Calu3 (cell line): ENCODE measurements around the gene STK16. TPM values are rescaled to one million over a fixed set of nuclear protein-coding genes. Genes with fewer than 3 reads are reported as not detected.

Experiments
- BruUV-seq: library from RNA; stranded (reverse); fragments of 400-500 nt; replicated peaks from 2 replicates; lab custom pipeline; 2021; lab: Mats Ljungman, UMichigan
- CTCF ChIA-PET: fragments of 300-600 bp; sonication (Branson Sonifier 250); formaldehyde crosslinking; loops from one replicate; lab custom pipeline; 2022; ENCODE audit warnings: antibody characterized with exemption; lab: Charles Lee
- DNase-seq: peaks from one replicate; pipeline ENCODE4 v3.0.0; 2022
- H3K27ac Mint-ChIP-seq: one replicate; pipeline ENCODE4 v1.8.0; 2022; ENCODE audit warnings: mixed read lengths; ENCODE audit not compliant: unreplicated experiment
- H3K27me3 Mint-ChIP-seq: one replicate; pipeline ENCODE4 v1.8.0; 2022; ENCODE audit warnings: mixed read lengths; ENCODE audit not compliant: unreplicated experiment
- H3K36me3 Mint-ChIP-seq: one replicate; pipeline ENCODE4 v1.8.0; 2022; ENCODE audit warnings: mild to moderate bottlenecking, moderate library complexity, mixed read lengths; ENCODE audit not compliant: insufficient read depth, unreplicated experiment
- H3K4me1 Mint-ChIP-seq: one replicate; pipeline ENCODE4 v1.8.0; 2022; ENCODE audit warnings: mild to moderate bottlenecking, low read depth, mixed read lengths; ENCODE audit not compliant: unreplicated experiment
- H3K4me3 Mint-ChIP-seq: one replicate; pipeline ENCODE4 v1.8.0; 2022; ENCODE audit warnings: mild to moderate bottlenecking, low read depth, moderate library complexity, mixed read lengths; ENCODE audit not compliant: unreplicated experiment
- H3K9me3 Mint-ChIP-seq: one replicate; pipeline ENCODE4 v1.8.0; 2022; ENCODE audit warnings: low read depth, mixed read lengths; ENCODE audit not compliant: unreplicated experiment
- CTCF ChIP-seq: fragments of 200-600 bp; IDR thresholded peaks from one replicate; pipeline ENCODE4 v1.8.0; 2022; ENCODE audit warnings: antibody characterized with exemption; ENCODE audit not compliant: unreplicated experiment
- intact Hi-C: fragments of 100-400 bp; cut with micrococcal nuclease; formaldehyde crosslinking; loops from one replicate; pipeline ENCODE4 v1.10.0; 2022; ENCODE audit not compliant: unreplicated experiment
- total RNA-seq: library from RNA; stranded (reverse); gene quantifications from 2 replicates; pipeline ENCODE4 v1.2.3, GENCODE V29; 2022

The STK16 gene
- total RNA-seq, 1 experiment from 2014 or later: 26.7 TPM

- H3K9me3 Mint-ChIP-seq: no peaks in the 10 kb centered on the region
- CTCF ChIA-PET: interaction anchor here (1.0 to 1.5 kb wide), 3 partner anchors 11 to 66 kb away, joined by 3 to 5 read pairs (median 4); no protein-coding TSS in a partner anchor
- intact Hi-C loops: no loop called here
- no peaks in the 10 kb centered on the region for H3K27me3 Mint-ChIP-seq
- TF ChIP-seq CTCF: no peak
- no peaks in the 10 kb centered on the region for H3K4me1 Mint-ChIP-seq
- peak overlapping the region; percentile 99 for H3K4me3 Mint-ChIP-seq
- H3K27ac Mint-ChIP-seq: no peak overlapping the region
- BruUV-seq: no TSS peak
- H3K36me3 Mint-ChIP-seq: peaks cover 53% of the 10 kb centered on the region
- DNase-seq: no peak
Observed at GRCh38 chr2:219228041-219228910, 17.0 kb upstream of the STK16 start.

DNA sequence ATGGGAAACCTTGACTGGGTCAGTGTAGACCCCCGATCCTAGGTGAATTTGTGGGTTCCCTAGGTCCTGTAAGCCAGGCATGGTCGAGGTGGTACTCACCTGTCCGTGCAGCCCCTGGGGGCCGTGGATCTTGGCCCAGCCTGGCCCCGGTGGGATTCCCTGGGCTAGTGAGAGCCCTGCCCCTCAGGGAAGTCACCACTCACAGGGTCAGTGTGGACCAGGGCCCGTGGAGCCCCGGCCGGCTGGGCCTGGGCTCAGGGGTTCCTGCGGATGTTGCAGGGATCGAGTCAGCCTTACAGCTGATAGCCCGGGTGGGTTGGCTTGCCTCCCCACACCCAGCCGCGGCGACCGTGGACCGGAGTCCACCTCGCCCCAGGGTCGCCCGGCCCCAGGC is 16.4 kb upstream of the STK16 start:
- Mint-ChIP-seq H3K36me3 (peaks cover 52% of the 10 kb centered on the region), H3K27me3 (no peaks in the 10 kb centered on the region), H3K4me3 (peak overlapping the region; percentile 99), H3K27ac (peak overlapping the region; percentile 97), H3K9me3 (no peaks in the 10 kb centered on the region), H3K4me1 (no peaks in the 10 kb centered on the region)
- DNase-seq: no peak
- no peak for TF ChIP-seq CTCF
- CTCF ChIA-PET: interaction anchor here (1.0 to 1.8 kb wide), 5 partner anchors 11 to 66 kb away, joined by 3 to 7 read pairs (median 4); partner anchors contain the start of genes CNPPD1, GLB1L and STK16
- intact Hi-C loops: no loop called here
- BruUV-seq: no TSS peak

DNA sequence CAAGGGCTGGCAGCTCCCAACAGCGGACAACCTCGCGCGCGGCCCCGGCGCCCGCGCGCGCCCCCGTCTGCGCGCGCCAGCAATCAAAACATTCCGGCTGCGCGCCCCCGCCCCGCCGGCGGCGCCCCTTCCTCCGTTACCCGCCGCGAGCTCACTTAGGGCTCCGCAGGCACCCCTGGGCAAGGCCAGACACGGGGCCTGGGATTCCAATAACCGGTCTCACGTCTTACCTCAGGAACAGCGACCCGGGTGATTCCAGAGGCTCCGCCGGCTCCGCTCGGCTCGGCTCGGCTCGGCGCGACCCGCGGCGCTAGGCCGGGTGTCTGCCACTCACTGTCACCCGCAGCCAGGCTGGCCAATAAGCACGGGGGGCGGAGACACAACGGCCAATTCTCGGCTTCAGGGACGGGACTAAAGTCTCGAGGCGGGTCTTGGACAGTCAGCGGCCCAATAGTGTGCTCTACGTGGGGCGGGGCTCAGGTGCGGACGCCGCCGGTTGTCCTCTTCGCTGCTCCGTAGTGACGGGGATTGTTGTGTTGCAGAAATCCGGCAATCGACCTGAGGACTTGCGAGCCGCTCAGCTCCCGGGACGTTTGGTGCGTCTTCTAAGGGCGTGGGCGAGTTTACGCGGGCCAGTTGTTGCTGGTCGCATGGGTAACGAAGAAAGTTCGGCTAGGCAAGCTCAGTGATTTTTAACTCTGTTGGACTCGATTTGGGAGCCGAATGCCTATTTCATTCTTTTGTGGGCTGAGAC is 15.8 kb upstream of the STK16 start, which contains the start of the genes ANKZF1 and ATG9A:
Gene ANKZF1, plus strand, starts transcription at position 502 of the 754 bp plus-strand sequence. CDS start 452 bp downstream, outside the sequence.
Gene ATG9A, minus strand, starts transcription at position 332 of the 754 bp plus-strand sequence. CDS start 1,612 bp downstream, outside the sequence.
- Mint-ChIP-seq H3K27me3 (no peaks in the 10 kb centered on the region), H3K4me1 (no peaks in the 10 kb centered on the region), H3K4me3 (peak within 1 kb of the TSS; percentile 99), H3K9me3 (no peaks in the 10 kb centered on the region), H3K27ac (peak within 1 kb of the TSS; percentile 97), H3K36me3 (peaks cover 53% of the 10 kb centered on the region)
- intact Hi-C loops: no loop called here
- TF ChIP-seq CTCF: no peak
- peak; percentile 98 for DNase-seq
- no TSS peak for BruUV-seq
- CTCF ChIA-PET: interaction anchor here (0.7 to 1.8 kb wide), 7 partner anchors 16 to 65 kb away, joined by 3 to 7 read pairs (median 3); partner anchors contain the start of genes CNPPD1, DNAJB2, GLB1L and STK16

GRCh38 chr2:219230059-219230540 is 15.2 kb upstream of the STK16 start:
- Mint-ChIP-seq H3K36me3 (peaks cover 51% of the 10 kb centered on the region), H3K4me1 (no peaks in the 10 kb centered on the region), H3K27ac (peak overlapping the region; percentile 97), H3K4me3 (peak overlapping the region; percentile 99), H3K9me3 (no peaks in the 10 kb centered on the region), H3K27me3 (no peaks in the 10 kb centered on the region)
- peak; percentile 52 for DNase-seq
- TF ChIP-seq CTCF: no peak
- CTCF ChIA-PET: interaction anchor here (0.7 to 1.8 kb wide), 5 partner anchors 19 to 65 kb away, joined by 3 to 7 read pairs (median 3); partner anchors contain the start of genes CNPPD1 and DNAJB2
- BruUV-seq: TSS peak; percentile 64
- intact Hi-C loops: no loop called here
